ENCODE results near the gene GNAQ. TPM values are rescaled to one million over a fixed set of nuclear protein-coding genes. Genes with fewer than 3 reads are reported as not detected.

The GNAQ gene
- total and polyA plus RNA-seq, 9 donors, result 22.0 to 72.2 (median 53.1) TPM

- no peaks in the 10 kb centered on the region for H3K36me3 ChIP-seq
- DNase-seq, result no peak
- 21 to 36% (median 30%) methylated on average over 2 of the region's 2 CpGs for WGBS, 3 donors
- TF ChIP-seq EP300 (IDR thresholded peaks at IDR 0.05) (no peak), CTCF (IDR thresholded peaks at IDR 0.05) (no peak), POLR2A (IDR thresholded peaks at IDR 0.05) (no peak)
- no peak overlapping the region for H3K4me3 ChIP-seq
- no peaks in the 10 kb centered on the region for H3K9me3 ChIP-seq
- no peaks in the 10 kb centered on the region for H3K27me3 ChIP-seq
- peaks cover 5% of the 10 kb centered on the region for H3K4me1 ChIP-seq (ENCODE audit: insufficient read depth)
- intact Hi-C loops (cut with DNase I), result loop anchor here in 1 of 4 donors (10.0 kb wide), 1 partner anchor 82 kb away; no protein-coding TSS in a partner anchor
- H3K27ac ChIP-seq, result no peak overlapping the region
Observed at GRCh38 chr9:77927265-77927664, 104.3 kb downstream of the GNAQ start.

- Histone ChIP-seq H3K27ac (no peak overlapping the region), H3K4me1 (ENCODE audit: insufficient read depth) (peaks cover 5% of the 10 kb centered on the region)
- intact Hi-C loops (cut with DNase I), result loop anchor here in 1 of 4 donors (10.0 kb wide), 1 partner anchor 82 kb away; no protein-coding TSS in a partner anchor
Observed at GRCh38 chr9:77926371-77926878, 105.2 kb downstream of the GNAQ start.

GRCh38 chr9:77922591-77922990 lies 109.0 kb downstream of the GNAQ start:
- DNase-seq, result no peak
- no peak overlapping the region for H3K4me3 ChIP-seq
- H3K27ac ChIP-seq, result no peak overlapping the region
- no peaks in the 10 kb centered on the region for H3K27me3 ChIP-seq
- TF ChIP-seq CTCF (IDR thresholded peaks at IDR 0.05) (no peak), POLR2A (IDR thresholded peaks at IDR 0.05) (no peak)
- no peaks in the 10 kb centered on the region for H3K36me3 ChIP-seq
- H3K9me3 ChIP-seq, result no peaks in the 10 kb centered on the region
- 45 to 61% (median 46%) methylated on average over 5 of the region's 5 CpGs for WGBS, 3 donors
- peaks cover 4% of the 10 kb centered on the region for H3K4me1 ChIP-seq (ENCODE audit: insufficient read depth)
- intact Hi-C loops (cut with DNase I), result loop anchor here in 1 of 4 donors (10.0 kb wide), 1 partner anchor 78 kb away; no protein-coding TSS in a partner anchor

More at GRCh38 chr9:77926371-77926878, 105.2 kb downstream of the GNAQ start:
- no peak overlapping the region for H3K4me3 ChIP-seq
- TF ChIP-seq POLR2A (IDR thresholded peaks at IDR 0.05) (no peak), CTCF (IDR thresholded peaks at IDR 0.05) (no peak), EP300 (IDR thresholded peaks at IDR 0.05) (no peak)
- H3K9me3 ChIP-seq, result no peaks in the 10 kb centered on the region
- no peaks in the 10 kb centered on the region for H3K27me3 ChIP-seq
- DNase-seq, result no peak
- H3K36me3 ChIP-seq, result no peaks in the 10 kb centered on the region

GRCh38 chr9:77917800-77918199 lies 113.8 kb downstream of the GNAQ start:
- DNase-seq, result no peak
- intact Hi-C loops (cut with DNase I), result no loop called here
- no peak overlapping the region for H3K27ac ChIP-seq
- H3K4me1 ChIP-seq (ENCODE audit: insufficient read depth), result peaks cover 4% of the 10 kb centered on the region
- H3K4me3 ChIP-seq, result no peak overlapping the region
- TF ChIP-seq POLR2A (IDR thresholded peaks at IDR 0.05), result no peak
- TF ChIP-seq EP300 (IDR thresholded peaks at IDR 0.05), result no peak
- TF ChIP-seq CTCF (IDR thresholded peaks at IDR 0.05), result no peak
- H3K27me3 ChIP-seq, result no peaks in the 10 kb centered on the region
- no peaks in the 10 kb centered on the region for H3K9me3 ChIP-seq
- no peaks in the 10 kb centered on the region for H3K36me3 ChIP-seq
- 53 to 62% (median 55%) methylated on average over 3 of the region's 3 CpGs for WGBS, 3 donors
